Kidney epithelial cell (primary cell): ENCODE results near the gene SAP30L. TPM values are rescaled to one million over a fixed set of nuclear protein-coding genes. Genes with fewer than 3 reads are reported as not detected.

Experiments used
- DNase-seq: peaks from one replicate; pipeline ENCODE4 v3.0.0-alpha.2; 2010; ENCODE audit warnings: low read depth
- H3K27me3 ChIP-seq: 2 replicates; pipeline ENCODE4 v1.6.0; 2011; ENCODE audit warnings: low read length; ENCODE audit not compliant: control insufficient read depth, insufficient read depth
- H3K36me3 ChIP-seq: 2 replicates; pipeline ENCODE4 v1.5.1; 2011; ENCODE audit warnings: low read length; ENCODE audit not compliant: control insufficient read depth, insufficient read depth
- H3K4me3 ChIP-seq: 2 replicates; pipeline ENCODE4 v1.5.1; 2011; ENCODE audit warnings: low read depth, mild to moderate bottlenecking, control low read depth, low read length
- CTCF ChIP-seq: IDR thresholded peaks from 2 replicates; pipeline ENCODE4 v1.5.1; 2011; ENCODE audit warnings: mild to moderate bottlenecking, moderate library complexity, low read length, control low read depth, inconsistent platforms; ENCODE audit not compliant: insufficient read depth, poor library complexity, severe bottlenecking
- total RNA-seq: library from RNA; depleted of rRNA; stranded (reverse); fragments of >200 nt; gene quantifications from 2 replicates; pipeline ENCODE4 v1.2.3, GENCODE V29; 2015

Gene SAP30L
- total RNA-seq, 1 donor from 2014 or later: 30.8 TPM

- H3K36me3 ChIP-seq: no peaks in the 10 kb centered on the region
- H3K4me3 ChIP-seq: no peak overlapping the region
- TF ChIP-seq CTCF: no peak
- no peak for DNase-seq
- peaks cover 22% of the 10 kb centered on the region for H3K27me3 ChIP-seq
These were observed 47.5 kb downstream of the SAP30L start for GRCh38 chr5:154493274-154493673.

- Histone ChIP-seq H3K27me3 (peaks cover 28% of the 10 kb centered on the region), H3K36me3 (no peaks in the 10 kb centered on the region), H3K4me3 (no peak overlapping the region)
- no peak for TF ChIP-seq CTCF
- no peak for DNase-seq
These were observed 48.2 kb downstream of the SAP30L start for GRCh38 chr5:154494036-154494435.

- Histone ChIP-seq H3K36me3 (no peaks in the 10 kb centered on the region), H3K4me3 (no peak overlapping the region), H3K27me3 (peaks cover 18% of the 10 kb centered on the region)
- no peak for DNase-seq
- TF ChIP-seq CTCF: no peak
These were observed 52.8 kb downstream of the SAP30L start for GRCh38 chr5:154498591-154498990.

GRCh38 chr5:154498994-154499393 is 53.2 kb downstream of the SAP30L start:
- H3K4me3 ChIP-seq: no peak overlapping the region
- DNase-seq: no peak
- TF ChIP-seq CTCF: no peak
- H3K27me3 ChIP-seq: peaks cover 19% of the 10 kb centered on the region
- H3K36me3 ChIP-seq: no peaks in the 10 kb centered on the region

GRCh38 chr5:154501566-154501965 is 55.8 kb downstream of the SAP30L start:
- no peak overlapping the region for H3K4me3 ChIP-seq
- no peaks in the 10 kb centered on the region for H3K36me3 ChIP-seq
- no peak for DNase-seq
- TF ChIP-seq CTCF: no peak
- peaks cover 27% of the 10 kb centered on the region for H3K27me3 ChIP-seq

GRCh38 chr5:154502180-154502579 is 56.4 kb downstream of the SAP30L start:
- no peaks in the 10 kb centered on the region for H3K36me3 ChIP-seq
- H3K27me3 ChIP-seq: peaks cover 29% of the 10 kb centered on the region
- no peak overlapping the region for H3K4me3 ChIP-seq
- no peak for DNase-seq
- TF ChIP-seq CTCF: no peak
